Measurements from ENCODE around the gene ZNF770. TPM values are rescaled to one million over a fixed set of nuclear protein-coding genes. Genes with fewer than 3 reads are reported as not detected.

ZNF770 gene, protein sequence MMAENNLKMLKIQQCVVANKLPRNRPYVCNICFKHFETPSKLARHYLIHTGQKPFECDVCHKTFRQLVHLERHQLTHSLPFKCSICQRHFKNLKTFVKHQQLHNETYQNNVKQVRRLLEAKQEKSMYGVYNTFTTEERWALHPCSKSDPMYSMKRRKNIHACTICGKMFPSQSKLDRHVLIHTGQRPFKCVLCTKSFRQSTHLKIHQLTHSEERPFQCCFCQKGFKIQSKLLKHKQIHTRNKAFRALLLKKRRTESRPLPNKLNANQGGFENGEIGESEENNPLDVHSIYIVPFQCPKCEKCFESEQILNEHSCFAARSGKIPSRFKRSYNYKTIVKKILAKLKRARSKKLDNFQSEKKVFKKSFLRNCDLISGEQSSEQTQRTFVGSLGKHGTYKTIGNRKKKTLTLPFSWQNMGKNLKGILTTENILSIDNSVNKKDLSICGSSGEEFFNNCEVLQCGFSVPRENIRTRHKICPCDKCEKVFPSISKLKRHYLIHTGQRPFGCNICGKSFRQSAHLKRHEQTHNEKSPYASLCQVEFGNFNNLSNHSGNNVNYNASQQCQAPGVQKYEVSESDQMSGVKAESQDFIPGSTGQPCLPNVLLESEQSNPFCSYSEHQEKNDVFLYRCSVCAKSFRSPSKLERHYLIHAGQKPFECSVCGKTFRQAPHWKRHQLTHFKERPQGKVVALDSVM
- 10 to 100 TPM; 34.4 to 41.7 (median 38.0) TPM for total RNA-seq
- polyA plus RNA-seq: 17.1 TPM
- long read RNA-seq, donor 1, full-length matches to known transcripts: 11 of 13 reads
- long read RNA-seq, donor 1, partial matches to known transcripts: 0 of 13 reads
- long read RNA-seq, donor 1, other reads (novel, unspliced or antisense): 2 of 13 reads
- long read RNA-seq, donor 2, full-length matches to known transcripts: 1 of 3 reads
- long read RNA-seq, donor 2, partial matches to known transcripts: 0 of 3 reads
- long read RNA-seq, donor 2, other reads (novel, unspliced or antisense): 2 of 3 reads
- long read RNA-seq, donor 3, full-length matches to known transcripts: 64 of 67 reads
- long read RNA-seq, donor 3, partial matches to known transcripts: 1 of 67 reads
- long read RNA-seq, donor 3, other reads (novel, unspliced or antisense): 2 of 67 reads
- long read RNA-seq, donor 4, full-length matches to known transcripts: 2 of 3 reads
- long read RNA-seq, donor 4, partial matches to known transcripts: 0 of 3 reads
- long read RNA-seq, donor 4, other reads (novel, unspliced or antisense): 1 of 3 reads

DNA sequence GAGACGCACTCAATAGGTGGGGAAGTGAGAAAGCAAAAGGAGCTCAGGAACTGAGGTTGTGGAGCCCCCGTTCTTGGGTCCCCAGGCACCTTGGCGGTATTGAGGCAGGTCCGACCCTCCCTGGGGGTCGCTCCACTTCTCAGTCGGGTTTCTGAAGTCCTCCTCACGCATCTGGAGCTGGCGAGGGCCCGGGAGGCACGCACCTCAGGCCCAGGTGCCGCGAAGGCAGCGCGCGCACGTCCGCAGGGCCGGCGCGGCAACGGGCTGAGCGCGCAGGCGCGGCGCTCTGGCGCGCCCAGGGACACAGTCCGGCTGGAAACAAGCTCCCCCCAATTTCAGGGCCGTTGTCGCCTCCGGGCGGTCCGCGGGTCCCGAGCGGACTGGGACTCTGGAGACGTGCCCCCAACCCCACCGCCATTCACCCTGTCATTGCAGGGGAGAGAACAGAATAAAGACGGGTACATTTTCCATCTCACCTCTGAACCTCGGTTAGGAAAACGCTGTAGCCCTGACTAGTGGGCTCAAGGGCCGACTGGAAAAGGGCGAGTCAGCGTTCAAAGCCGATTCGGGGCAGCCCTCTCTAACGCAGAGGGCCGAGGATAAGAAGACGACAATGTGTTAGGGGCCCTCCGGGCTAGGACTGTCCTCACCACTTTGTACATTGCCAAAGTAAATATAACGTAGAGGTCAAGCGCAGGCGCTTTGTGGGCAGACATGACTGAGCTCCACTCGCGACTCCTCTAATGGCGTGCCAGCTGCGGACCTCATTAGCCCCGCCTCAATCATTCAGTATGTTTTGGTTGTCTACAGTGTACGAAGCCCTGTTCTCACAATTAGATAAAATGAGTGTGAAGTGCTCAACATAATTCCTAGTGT lies at the start of gene ZNF770:
ZNF770 (minus strand) TSS at position 261 of the 876 bp plus-strand sequence. CDS start 4,853 bp downstream, outside the sequence.
- ATAC-seq (peak; percentile 94 to 96), DNase-seq (peak; percentile 75 to 91 (median 90))
- WGBS: under 1% methylated on average over 60 of the region's 60 CpGs
- Histone ChIP-seq H3K27ac (ENCODE audit: low read length) (peak within 1 kb of the TSS; percentile 97), H3K4me1 (ENCODE audit: control insufficient read depth, insufficient read depth, low read length) (peaks cover 7% of the 10 kb centered on the region), H3K9me3 (ENCODE audit: control insufficient read depth, low read length) (no peaks in the 10 kb centered on the region), H3K27me3 (ENCODE audit: control insufficient read depth, insufficient read depth) (no peaks in the 10 kb centered on the region), H3K4me3 (ENCODE audit: low read length) (peak within 1 kb of the TSS; percentile 79)
- intact Hi-C loops (cut with DNase I): no loop called here

DNA sequence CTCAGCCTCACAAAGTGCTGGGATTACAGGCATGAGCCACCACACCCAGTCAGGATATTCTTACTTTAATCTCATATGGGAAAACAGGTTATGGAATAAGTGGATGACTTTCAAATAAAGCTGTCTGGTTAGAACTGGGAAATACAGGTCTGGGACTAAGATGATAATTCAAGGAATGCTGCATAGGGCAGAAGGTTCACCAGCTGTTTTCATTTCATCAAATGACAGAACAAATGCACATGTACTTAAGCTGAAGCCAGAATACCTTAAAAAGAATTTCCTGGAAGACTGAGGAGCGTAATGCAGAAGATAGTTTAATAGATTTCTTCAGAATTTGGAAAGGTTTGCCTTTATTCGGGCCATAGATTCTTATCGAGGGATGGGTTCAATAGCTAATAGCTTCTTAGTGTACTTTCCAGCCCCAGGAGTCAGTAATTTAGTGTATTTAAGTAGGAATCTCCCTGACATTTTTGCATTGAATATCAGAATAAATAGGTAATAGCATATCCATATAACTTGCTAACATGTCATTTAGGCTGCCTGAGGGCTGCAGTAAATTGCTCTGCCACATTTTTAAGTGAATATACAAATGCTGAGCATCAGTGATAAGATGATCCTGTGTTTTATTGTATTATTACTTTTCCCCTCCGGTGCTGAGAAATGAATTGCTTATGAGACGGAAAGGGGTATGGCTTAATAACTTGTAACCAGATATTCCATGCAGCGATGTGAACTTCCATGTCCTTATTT lies 40.3 kb upstream of the ZNF770 start:
- Histone ChIP-seq H3K27ac (ENCODE audit: low read length) (no peak overlapping the region), H3K4me3 (ENCODE audit: low read length) (no peak overlapping the region), H3K4me1 (ENCODE audit: control insufficient read depth, insufficient read depth, low read length) (no peaks in the 10 kb centered on the region), H3K27me3 (ENCODE audit: control insufficient read depth, insufficient read depth) (no peaks in the 10 kb centered on the region), H3K9me3 (ENCODE audit: control insufficient read depth, low read length) (no peaks in the 10 kb centered on the region)
- ATAC-seq: no peak
- no peak for DNase-seq
- intact Hi-C loops (cut with DNase I): no loop called here
- WGBS: 94% methylated on average over 6 of the region's 6 CpGs

DNA sequence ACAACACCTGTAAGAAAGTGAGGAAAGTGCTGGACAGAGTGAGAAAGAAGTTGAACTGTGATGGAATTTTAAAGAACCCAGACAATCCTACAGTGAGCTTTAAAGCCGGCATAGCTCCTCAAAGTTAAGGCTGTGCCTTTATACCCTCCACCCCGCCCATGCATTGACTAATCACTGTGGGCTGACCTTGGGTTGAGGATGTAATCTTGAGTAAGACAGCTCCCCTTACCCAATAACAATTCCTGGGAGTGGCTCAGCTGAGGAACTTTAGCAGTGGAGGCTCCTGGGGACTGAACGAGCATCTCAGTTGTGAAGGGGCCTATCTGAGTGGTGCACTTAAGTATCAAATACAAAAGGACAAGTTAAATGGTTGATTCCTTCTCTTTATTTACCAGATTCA lies 35.7 kb upstream of the ZNF770 start:
- DNase-seq (no peak), ATAC-seq (no peak)
- intact Hi-C loops (cut with DNase I): no loop called here
- Histone ChIP-seq H3K4me3 (ENCODE audit: low read length) (no peak overlapping the region), H3K4me1 (ENCODE audit: control insufficient read depth, insufficient read depth, low read length) (no peaks in the 10 kb centered on the region), H3K27me3 (ENCODE audit: control insufficient read depth, insufficient read depth) (no peaks in the 10 kb centered on the region), H3K9me3 (ENCODE audit: control insufficient read depth, low read length) (no peaks in the 10 kb centered on the region), H3K27ac (ENCODE audit: low read length) (no peak overlapping the region)
- 81% methylated on average over 3 of the region's 3 CpGs for WGBS

DNA sequence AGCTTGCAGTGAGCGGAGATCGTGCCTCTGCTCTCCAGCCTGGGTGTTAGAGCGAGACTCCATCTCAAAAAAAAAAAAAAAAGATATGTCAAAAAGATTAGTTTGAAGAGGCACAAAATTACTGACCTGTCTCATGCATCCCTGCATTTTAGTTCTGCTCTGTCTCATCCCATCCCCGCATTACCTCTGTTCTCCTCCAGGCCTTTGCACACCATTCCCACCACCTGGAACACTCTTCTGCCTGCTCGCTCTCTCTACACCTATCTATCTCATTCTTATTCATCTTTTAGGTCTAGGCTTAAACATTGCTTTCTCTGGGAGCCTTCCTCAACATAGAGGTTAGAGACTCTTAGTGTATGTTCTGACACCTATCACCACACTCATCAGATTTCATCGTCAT lies 32.9 kb upstream of the ZNF770 start:
- Histone ChIP-seq H3K27me3 (ENCODE audit: control insufficient read depth, insufficient read depth) (no peaks in the 10 kb centered on the region), H3K9me3 (ENCODE audit: control insufficient read depth, low read length) (no peaks in the 10 kb centered on the region), H3K27ac (ENCODE audit: low read length) (no peak overlapping the region), H3K4me1 (ENCODE audit: control insufficient read depth, insufficient read depth, low read length) (no peaks in the 10 kb centered on the region), H3K4me3 (ENCODE audit: low read length) (no peak overlapping the region)
- DNase-seq (no peak), ATAC-seq (no peak)
- intact Hi-C loops (cut with DNase I): no loop called here
- 95% methylated on average over 6 of the region's 6 CpGs for WGBS

DNA sequence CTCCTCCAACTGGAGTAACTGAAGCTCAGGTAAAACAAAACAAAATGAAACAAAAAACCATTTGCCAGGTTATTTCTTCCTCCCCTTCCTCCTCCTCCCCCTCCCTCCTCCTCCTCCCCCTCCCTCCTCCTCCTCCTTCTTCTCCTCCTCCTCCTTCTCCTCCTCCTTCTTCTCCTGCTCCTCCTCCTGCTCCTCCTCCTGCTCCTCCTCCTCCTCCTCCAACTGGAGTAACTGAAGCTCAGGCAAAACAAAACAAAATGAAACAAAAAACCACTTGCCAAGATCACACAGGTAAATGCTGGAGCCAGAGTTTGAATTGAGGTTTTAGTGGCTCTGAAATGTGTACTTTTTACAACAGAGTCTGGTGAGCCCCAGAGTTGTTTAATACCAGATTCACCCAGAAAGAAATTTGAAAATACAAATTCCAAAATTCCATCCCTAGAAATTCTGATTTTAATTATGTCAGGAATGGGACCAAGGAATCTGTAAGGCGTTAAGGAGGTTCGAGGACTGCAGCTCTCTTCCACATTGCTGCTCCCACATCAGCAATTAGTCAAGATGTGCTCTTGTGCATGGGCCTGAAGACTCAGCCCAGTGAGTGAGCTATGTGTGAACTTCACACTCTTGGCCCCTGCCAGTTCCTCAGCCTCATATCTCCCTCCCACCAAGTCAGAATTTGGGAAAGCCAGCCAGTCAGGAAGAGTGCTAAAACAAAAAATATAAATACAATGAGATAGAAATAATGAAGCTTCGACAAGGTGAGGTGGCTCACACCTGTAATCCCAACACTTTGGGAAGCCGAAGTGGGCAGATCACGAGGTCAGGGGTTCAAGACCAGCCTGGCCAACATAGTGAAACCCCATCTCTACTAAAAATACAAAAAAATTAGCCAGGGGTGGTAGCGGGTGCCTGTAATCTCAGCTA lies 31.6 kb upstream of the ZNF770 start:
- no peaks in the 10 kb centered on the region for H3K4me1 ChIP-seq (ENCODE audit: control insufficient read depth, insufficient read depth, low read length)
- no peaks in the 10 kb centered on the region for H3K9me3 ChIP-seq (ENCODE audit: control insufficient read depth, low read length)
- peak overlapping the region; percentile 75 for H3K27ac ChIP-seq (ENCODE audit: low read length)
- H3K27me3 ChIP-seq (ENCODE audit: control insufficient read depth, insufficient read depth): no peaks in the 10 kb centered on the region
- ATAC-seq (peak; percentile 37 to 75), DNase-seq (peak in 1 of 3 donors; percentile 30)
- 68% methylated on average over 6 of the region's 6 CpGs for WGBS
- intact Hi-C loops (cut with DNase I): no loop called here
- no peak overlapping the region for H3K4me3 ChIP-seq (ENCODE audit: low read length)

DNA sequence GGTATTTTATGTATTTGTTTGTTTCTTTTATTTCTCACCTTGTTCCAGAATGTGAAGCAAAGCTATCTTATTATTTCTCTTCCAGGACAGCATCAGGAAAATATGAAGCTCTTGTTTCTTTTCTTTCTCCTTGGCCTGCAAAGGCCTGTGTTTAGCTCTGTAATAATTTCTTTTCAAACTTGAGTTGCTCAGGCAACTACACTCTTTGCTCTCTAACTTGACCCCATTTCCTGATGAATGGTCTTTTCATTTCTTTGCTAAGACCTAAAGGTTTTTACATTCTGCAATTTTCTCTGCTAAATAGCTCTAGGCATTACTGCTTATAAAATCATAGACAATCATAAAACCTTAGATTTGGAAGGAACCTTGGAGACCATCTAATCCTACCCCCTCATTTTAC lies 26.2 kb upstream of the ZNF770 start:
- Histone ChIP-seq H3K9me3 (ENCODE audit: control insufficient read depth, low read length) (no peaks in the 10 kb centered on the region), H3K27ac (ENCODE audit: low read length) (no peak overlapping the region), H3K4me3 (ENCODE audit: low read length) (no peak overlapping the region), H3K4me1 (ENCODE audit: control insufficient read depth, insufficient read depth, low read length) (no peaks in the 10 kb centered on the region), H3K27me3 (ENCODE audit: control insufficient read depth, insufficient read depth) (no peaks in the 10 kb centered on the region)
- no peak for ATAC-seq
- intact Hi-C loops (cut with DNase I): no loop called here
- DNase-seq: no peak

DNA sequence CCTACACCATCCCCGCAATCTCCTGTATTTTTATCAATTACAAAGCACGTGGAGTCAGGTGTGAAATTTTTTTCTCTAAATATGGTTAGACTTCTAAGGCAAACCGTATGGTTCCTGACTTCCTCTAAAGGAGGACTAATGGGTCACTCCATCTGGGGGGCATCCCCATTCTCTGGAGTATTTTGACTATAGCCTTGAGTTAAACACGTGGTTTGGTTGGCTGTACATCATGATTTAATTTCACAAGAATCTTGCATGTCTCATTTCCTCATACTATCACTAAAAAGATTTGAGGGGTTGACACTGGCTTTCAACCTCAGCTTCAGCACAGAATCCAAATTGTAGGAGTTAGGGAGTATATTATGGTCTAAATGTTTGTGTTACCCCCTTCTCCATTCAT lies 25.3 kb upstream of the ZNF770 start:
- 55% methylated on average over 4 of the region's 4 CpGs for WGBS
- Histone ChIP-seq H3K9me3 (ENCODE audit: control insufficient read depth, low read length) (no peaks in the 10 kb centered on the region), H3K27ac (ENCODE audit: low read length) (no peak overlapping the region), H3K4me1 (ENCODE audit: control insufficient read depth, insufficient read depth, low read length) (no peaks in the 10 kb centered on the region), H3K27me3 (ENCODE audit: control insufficient read depth, insufficient read depth) (no peaks in the 10 kb centered on the region), H3K4me3 (ENCODE audit: low read length) (no peak overlapping the region)
- ATAC-seq (no peak), DNase-seq (no peak)
- intact Hi-C loops (cut with DNase I): no loop called here

DNA sequence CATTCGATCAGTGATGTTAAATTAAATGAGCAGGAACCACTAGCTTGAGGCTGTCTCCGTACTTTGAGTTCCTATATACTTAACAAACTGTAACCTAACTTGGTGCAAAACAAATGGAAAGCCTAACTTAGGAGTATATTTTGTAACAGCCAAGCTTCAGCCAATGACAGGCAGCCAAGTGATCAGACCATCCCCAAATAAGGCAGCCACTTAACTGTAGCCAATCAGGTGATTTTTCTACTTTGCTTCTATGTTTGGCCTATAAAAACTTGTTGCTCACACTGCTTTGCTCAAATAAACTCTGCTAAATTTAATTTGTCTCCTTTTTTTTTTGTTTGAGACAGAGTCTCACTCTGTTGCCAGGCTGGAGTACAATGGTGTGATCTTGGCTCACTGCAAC lies 19.3 kb upstream of the ZNF770 start:
- Histone ChIP-seq H3K27ac (ENCODE audit: low read length) (no peak overlapping the region), H3K4me3 (ENCODE audit: low read length) (no peak overlapping the region), H3K4me1 (ENCODE audit: control insufficient read depth, insufficient read depth, low read length) (no peaks in the 10 kb centered on the region), H3K27me3 (ENCODE audit: control insufficient read depth, insufficient read depth) (no peaks in the 10 kb centered on the region), H3K9me3 (ENCODE audit: control insufficient read depth, low read length) (no peaks in the 10 kb centered on the region)
- no peak for ATAC-seq
- 90% methylated on average over 2 of the region's 2 CpGs for WGBS
- intact Hi-C loops (cut with DNase I): no loop called here
- DNase-seq: no peak

DNA sequence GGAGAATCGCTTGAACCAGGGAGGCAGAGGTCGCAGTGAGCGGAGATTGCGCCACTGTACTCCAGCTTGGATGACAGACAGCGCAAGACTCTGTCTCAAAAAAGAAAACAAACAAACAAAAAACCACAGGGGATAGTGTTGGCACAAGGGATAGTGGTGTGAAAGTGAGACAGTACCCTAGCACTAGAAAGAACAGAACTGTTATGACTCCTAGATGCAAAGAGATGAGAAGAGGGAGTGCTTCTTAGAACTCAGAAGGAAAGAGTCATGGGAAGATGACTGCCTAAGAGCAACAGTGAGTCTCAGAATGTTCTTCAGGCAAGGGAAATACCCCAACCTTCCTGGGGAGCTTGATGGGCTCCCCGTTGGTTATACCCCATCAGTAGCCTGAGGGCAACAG lies 17.8 kb upstream of the ZNF770 start:
- no peaks in the 10 kb centered on the region for H3K9me3 ChIP-seq (ENCODE audit: control insufficient read depth, low read length)
- no peaks in the 10 kb centered on the region for H3K4me1 ChIP-seq (ENCODE audit: control insufficient read depth, insufficient read depth, low read length)
- H3K4me3 ChIP-seq (ENCODE audit: low read length): no peak overlapping the region
- H3K27ac ChIP-seq (ENCODE audit: low read length): no peak overlapping the region
- WGBS: 94% methylated on average over 6 of the region's 6 CpGs
- DNase-seq (no peak), ATAC-seq (no peak)
- H3K27me3 ChIP-seq (ENCODE audit: control insufficient read depth, insufficient read depth): no peaks in the 10 kb centered on the region
- intact Hi-C loops (cut with DNase I): no loop called here

Measured in right cardiac atrium (tissue), 5 donors.